ENCODE results near the gene CCDC57.

CCDC57 gene

GRCh38 chr17:82246365-82247181 lies 33.9 kb upstream of the CCDC57 start:
- no peak for DNase-seq (ENCODE audit: low read depth in 2 of 2)

GRCh38 chr17:82246040-82246364 lies 33.4 kb upstream of the CCDC57 start:
- no peak for DNase-seq (ENCODE audit: low read depth in 2 of 2)

GRCh38 chr17:82245134-82246039 lies 32.7 kb upstream of the CCDC57 start:
- no peak for DNase-seq (ENCODE audit: low read depth in 2 of 2)

- no peak for DNase-seq (ENCODE audit: low read depth in 2 of 2)
These were observed 31.9 kb upstream of the CCDC57 start for GRCh38 chr17:82244413-82245133.

GRCh38 chr17:82243648-82244412 lies 31.2 kb upstream of the CCDC57 start:
- DNase-seq (ENCODE audit: low read depth in 2 of 2): no peak

- no peak for DNase-seq (ENCODE audit: low read depth in 2 of 2)
These were observed 30.5 kb upstream of the CCDC57 start for GRCh38 chr17:82242977-82243647.

GRCh38 chr17:82242698-82242976 lies 30.0 kb upstream of the CCDC57 start:
- no peak for DNase-seq (ENCODE audit: low read depth in 2 of 2)

- DNase-seq (ENCODE audit: low read depth in 2 of 2): no peak
These were observed 29.5 kb upstream of the CCDC57 start for GRCh38 chr17:82241926-82242697.

- DNase-seq (ENCODE audit: low read depth in 2 of 2): peak in 1 of 2 experiments; percentile 50
These were observed 28.7 kb upstream of the CCDC57 start for GRCh38 chr17:82241183-82241925.

- no peak for DNase-seq (ENCODE audit: low read depth in 2 of 2)
These were observed 28.0 kb upstream of the CCDC57 start for GRCh38 chr17:82240506-82241182.

GRCh38 chr17:82239926-82240505 lies 27.4 kb upstream of the CCDC57 start:
- DNase-seq (ENCODE audit: low read depth in 2 of 2): no peak

- no peak for DNase-seq (ENCODE audit: low read depth in 2 of 2)
These were observed 26.8 kb upstream of the CCDC57 start for GRCh38 chr17:82239401-82239925.

GRCh38 chr17:82238472-82239201 lies 26.0 kb upstream of the CCDC57 start:
- peak; percentile 47 to 71 for DNase-seq (ENCODE audit: low read depth in 2 of 2)

GRCh38 chr17:82237746-82238471 lies 25.3 kb upstream of the CCDC57 start:
- DNase-seq (ENCODE audit: low read depth in 2 of 2): no peak

- DNase-seq (ENCODE audit: low read depth in 2 of 2): no peak
These were observed 24.6 kb upstream of the CCDC57 start for GRCh38 chr17:82237083-82237745.

- peak; percentile 50 to 62 for DNase-seq (ENCODE audit: low read depth in 2 of 2)
These were observed 23.7 kb upstream of the CCDC57 start for GRCh38 chr17:82236142-82236971.

Data from stimulated activated CD4-positive, alpha-beta T cell treated with anti-CD3 and anti-CD28 coated beads, Interleukin-12 subunit alpha, Interleukin-12 subunit beta, amount 100 ng/mL, for 24 hours (primary cell).